ENCODE data around the gene SH2D2A. TPM values are rescaled to one million over a fixed set of nuclear protein-coding genes. Genes with fewer than 3 reads are reported as not detected.

Gene SH2D2A
- total RNA-seq, 1 donor from 2014 or later = 4.9 TPM

DNA sequence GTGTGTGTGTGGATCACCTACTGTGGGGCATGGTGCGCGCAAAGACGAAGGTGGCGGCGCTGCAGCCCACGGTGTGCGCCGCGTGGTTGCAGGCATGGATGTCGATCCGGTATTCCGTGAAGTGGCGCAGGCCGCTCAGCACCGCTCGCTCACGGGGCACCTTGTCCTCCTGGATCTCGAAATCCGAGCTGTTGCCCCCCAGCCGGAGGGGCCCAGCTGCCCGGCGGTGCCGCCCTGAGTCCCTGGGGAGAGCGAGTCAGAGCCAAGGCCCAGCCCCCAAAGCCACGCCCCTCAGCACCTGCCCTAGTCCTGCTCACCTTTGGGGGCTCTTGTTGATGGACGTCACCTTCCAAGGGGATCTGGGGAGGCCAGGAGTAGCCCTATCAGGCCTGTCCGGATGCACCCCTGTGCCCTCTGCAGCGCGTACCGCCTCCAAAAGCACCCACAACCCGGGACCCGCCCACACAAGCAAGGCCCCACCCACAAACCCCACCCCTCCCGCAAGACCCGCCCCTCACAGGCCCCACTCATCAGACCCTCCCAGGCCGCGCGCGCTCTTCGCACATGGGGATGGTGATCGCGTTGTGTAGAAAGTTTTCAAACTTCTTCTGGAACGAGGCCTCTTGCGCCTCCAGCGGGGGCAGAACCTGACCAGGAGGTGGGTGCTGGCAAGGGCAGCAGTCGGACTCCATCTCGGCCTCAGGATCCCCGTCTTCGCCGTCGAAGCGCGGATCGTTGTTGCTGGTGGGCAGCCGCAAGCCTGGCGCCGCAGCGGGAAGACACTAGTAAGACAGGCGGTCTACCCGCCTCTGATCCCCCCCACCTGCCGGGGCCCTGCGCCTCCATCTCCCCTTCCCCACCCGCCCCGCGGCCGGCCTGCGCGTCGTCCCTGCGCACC lies 28.7 kb upstream of the SH2D2A start:
- peaks cover 5% of the 10 kb centered on the region for H3K4me1 ChIP-seq
- no peaks in the 10 kb centered on the region for H3K36me3 ChIP-seq
- no peak overlapping the region for H3K27ac ChIP-seq
- no peak overlapping the region for H3K4me3 ChIP-seq
- no peak for DNase-seq (ENCODE audit: extremely low spot score in 2 of 2)
- intact Hi-C loops (cut with DNase I) = no loop called here
- no peaks in the 10 kb centered on the region for H3K27me3 ChIP-seq
- TF ChIP-seq POLR2A (IDR thresholded peaks at IDR 0.05) (no peak), POLR2AphosphoS5 (IDR thresholded peaks at IDR 0.05; ENCODE audit: insufficient read depth in 1 of 2, low read depth in 1 of 2) (no peak)
- TF ChIP-seq, protein P1, sequence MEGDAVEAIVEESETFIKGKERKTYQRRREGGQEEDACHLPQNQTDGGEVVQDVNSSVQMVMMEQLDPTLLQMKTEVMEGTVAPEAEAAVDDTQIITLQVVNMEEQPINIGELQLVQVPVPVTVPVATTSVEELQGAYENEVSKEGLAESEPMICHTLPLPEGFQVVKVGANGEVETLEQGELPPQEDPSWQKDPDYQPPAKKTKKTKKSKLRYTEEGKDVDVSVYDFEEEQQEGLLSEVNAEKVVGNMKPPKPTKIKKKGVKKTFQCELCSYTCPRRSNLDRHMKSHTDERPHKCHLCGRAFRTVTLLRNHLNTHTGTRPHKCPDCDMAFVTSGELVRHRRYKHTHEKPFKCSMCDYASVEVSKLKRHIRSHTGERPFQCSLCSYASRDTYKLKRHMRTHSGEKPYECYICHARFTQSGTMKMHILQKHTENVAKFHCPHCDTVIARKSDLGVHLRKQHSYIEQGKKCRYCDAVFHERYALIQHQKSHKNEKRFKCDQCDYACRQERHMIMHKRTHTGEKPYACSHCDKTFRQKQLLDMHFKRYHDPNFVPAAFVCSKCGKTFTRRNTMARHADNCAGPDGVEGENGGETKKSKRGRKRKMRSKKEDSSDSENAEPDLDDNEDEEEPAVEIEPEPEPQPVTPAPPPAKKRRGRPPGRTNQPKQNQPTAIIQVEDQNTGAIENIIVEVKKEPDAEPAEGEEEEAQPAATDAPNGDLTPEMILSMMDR (IDR thresholded peaks at IDR 0.05) = no peak
- no peaks in the 10 kb centered on the region for H3K9me3 ChIP-seq

DNA sequence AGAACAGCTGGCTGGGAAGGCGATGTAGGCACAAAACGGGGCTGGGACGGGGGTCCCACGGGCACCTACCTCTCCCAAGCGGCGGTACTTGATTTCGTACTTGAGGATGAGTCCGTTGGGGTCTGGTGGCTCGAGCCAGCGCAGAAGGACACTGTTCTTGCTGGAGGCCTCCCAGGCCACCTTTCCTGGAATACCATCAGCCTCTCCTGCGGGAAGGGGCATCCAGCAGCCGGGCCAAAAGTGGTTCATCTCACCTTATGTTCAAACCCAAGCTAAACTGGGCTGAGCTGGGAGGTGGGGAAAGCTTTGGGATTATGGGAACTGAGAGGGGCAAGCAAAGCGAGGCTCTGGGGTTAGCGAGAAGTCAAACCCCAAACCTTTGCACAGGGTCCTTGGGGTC lies 28.0 kb upstream of the SH2D2A start:
- no peak for DNase-seq (ENCODE audit: extremely low spot score in 2 of 2)
- no peak overlapping the region for H3K4me3 ChIP-seq
- no peak overlapping the region for H3K27ac ChIP-seq
- TF ChIP-seq, protein P1 (IDR thresholded peaks at IDR 0.05) = no peak
- TF ChIP-seq POLR2AphosphoS5 (IDR thresholded peaks at IDR 0.05; ENCODE audit: insufficient read depth in 1 of 2, low read depth in 1 of 2) (no peak), POLR2A (IDR thresholded peaks at IDR 0.05) (no peak)
- H3K4me1 ChIP-seq = peaks cover 5% of the 10 kb centered on the region
- no peaks in the 10 kb centered on the region for H3K27me3 ChIP-seq
- no peaks in the 10 kb centered on the region for H3K36me3 ChIP-seq
- intact Hi-C loops (cut with DNase I) = no loop called here
- H3K9me3 ChIP-seq = no peaks in the 10 kb centered on the region

DNA sequence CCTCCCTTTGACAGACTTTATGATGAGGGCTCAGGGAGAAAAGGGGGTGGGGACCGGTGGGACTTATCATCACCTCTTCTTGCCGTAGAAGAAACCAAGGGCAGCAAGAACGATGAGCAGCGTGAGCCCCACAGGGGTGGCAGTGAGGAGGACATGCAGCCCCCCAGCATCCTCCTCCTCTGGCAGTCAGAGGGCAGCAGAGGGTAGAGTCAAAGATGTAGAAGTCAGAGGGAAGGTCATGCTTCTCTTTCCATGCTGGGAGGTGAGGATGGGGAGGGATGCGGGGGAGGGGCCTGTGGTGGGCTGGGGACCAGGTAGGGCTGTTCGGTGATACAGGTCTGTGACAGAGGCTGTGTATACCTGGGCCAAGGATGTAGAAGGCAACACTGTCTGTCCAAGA lies 27.5 kb upstream of the SH2D2A start:
- H3K27ac ChIP-seq = no peak overlapping the region
- H3K27me3 ChIP-seq = no peaks in the 10 kb centered on the region
- no peak for DNase-seq (ENCODE audit: extremely low spot score in 2 of 2)
- no peaks in the 10 kb centered on the region for H3K36me3 ChIP-seq
- no peak overlapping the region for H3K4me3 ChIP-seq
- TF ChIP-seq POLR2A (IDR thresholded peaks at IDR 0.05) (no peak), POLR2AphosphoS5 (IDR thresholded peaks at IDR 0.05; ENCODE audit: insufficient read depth in 1 of 2, low read depth in 1 of 2) (no peak)
- TF ChIP-seq, protein P1 (IDR thresholded peaks at IDR 0.05) = no peak
- intact Hi-C loops (cut with DNase I) = no loop called here
- no peaks in the 10 kb centered on the region for H3K9me3 ChIP-seq
- H3K4me1 ChIP-seq = peaks cover 5% of the 10 kb centered on the region

DNA sequence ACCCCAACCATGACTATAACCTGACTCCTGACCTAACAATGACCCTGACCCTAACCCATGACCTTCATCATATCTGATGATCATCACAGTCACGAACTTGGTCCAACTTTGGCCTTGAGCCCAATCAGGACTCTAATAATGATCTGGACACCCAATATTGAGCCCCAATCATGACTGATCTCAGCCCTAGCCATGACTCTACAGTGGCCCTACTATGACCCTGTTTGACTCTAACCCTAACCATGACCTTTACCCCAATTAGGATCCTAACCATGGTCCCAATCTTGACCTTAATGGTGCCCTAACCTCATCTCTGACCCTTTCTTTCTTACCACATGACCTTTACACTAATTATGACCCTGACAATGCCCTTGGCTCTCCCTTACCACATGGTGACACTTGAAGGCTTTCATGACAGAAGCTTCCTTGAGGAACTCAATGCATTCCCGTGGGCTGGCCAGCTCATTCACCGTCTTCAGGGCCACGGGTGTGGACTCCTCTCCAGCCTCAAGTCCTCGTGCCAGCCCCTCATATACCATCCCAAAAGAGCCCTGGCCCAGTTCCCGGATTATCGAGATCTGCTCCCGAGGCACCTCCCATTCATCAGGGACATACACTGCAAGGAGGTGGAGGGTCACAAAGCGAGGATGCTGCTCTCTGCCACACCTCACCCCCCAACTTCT lies 26.1 kb upstream of the SH2D2A start:
- DNase-seq (ENCODE audit: extremely low spot score in 2 of 2) = no peak
- H3K27ac ChIP-seq = no peak overlapping the region
- no peak for TF ChIP-seq POLR2AphosphoS5 (IDR thresholded peaks at IDR 0.05; ENCODE audit: insufficient read depth in 1 of 2, low read depth in 1 of 2)
- TF ChIP-seq POLR2A (IDR thresholded peaks at IDR 0.05) = no peak
- TF ChIP-seq, protein P1 (IDR thresholded peaks at IDR 0.05) = no peak
- intact Hi-C loops (cut with DNase I) = no loop called here
- no peaks in the 10 kb centered on the region for H3K9me3 ChIP-seq
- no peaks in the 10 kb centered on the region for H3K36me3 ChIP-seq
- H3K4me3 ChIP-seq = no peak overlapping the region
- no peaks in the 10 kb centered on the region for H3K27me3 ChIP-seq
- peaks cover 5% of the 10 kb centered on the region for H3K4me1 ChIP-seq
